Ectodermal cell (in vitro differentiated cells): ENCODE results near the gene GDPD3.

Experiments
- H3K27ac ChIP-seq: 2 replicates; pipeline ENCODE4 v1.7.0; 2013; ENCODE audit warnings: mild to moderate bottlenecking, low read depth, low read length; ENCODE audit not compliant: insufficient read depth, poor library complexity, severe bottlenecking
- H3K27me3 ChIP-seq: 2 replicates; pipeline ENCODE4 v1.7.0; 2013; ENCODE audit warnings: mild to moderate bottlenecking, low read length; ENCODE audit not compliant: insufficient read depth, control insufficient read depth, poor library complexity, severe bottlenecking
- H3K36me3 ChIP-seq: one replicate; pipeline ENCODE4 v1.7.0; 2013; ENCODE audit warnings: low read length; ENCODE audit not compliant: control insufficient read depth, insufficient read depth
- H3K4me1 ChIP-seq: one replicate; pipeline ENCODE4 v1.7.0; 2013; ENCODE audit warnings: low read length; ENCODE audit not compliant: control insufficient read depth, insufficient read depth
- H3K4me3 ChIP-seq: 2 replicates; pipeline ENCODE4 v1.7.0; 2013; ENCODE audit warnings: low read depth, low read length, control low read depth; ENCODE audit not compliant: insufficient read depth
- H3K9me3 ChIP-seq: 2 replicates; pipeline ENCODE4 v1.7.0; 2013; ENCODE audit warnings: mild to moderate bottlenecking, low read length, moderate library complexity; ENCODE audit not compliant: control insufficient read depth
- WGBS, 2 experiments: methylation state at CpG; one replicate each; pipeline ENCODE4 v1.1.7; 2013; ENCODE audit warnings: missing lambda C conversion rate in 2 of 2; 5-methylcytosine and 5-hydroxymethylcytosine counted together

Gene GDPD3

GRCh38 chr16:30095166-30096078 lies 17.9 kb downstream of the GDPD3 start:
- 50 to 51% methylated on average over 47 of the region's 47 CpGs for WGBS, 2 experiments
- H3K9me3 ChIP-seq: peaks cover 3% of the 10 kb centered on the region
- no peaks in the 10 kb centered on the region for H3K36me3 ChIP-seq
- H3K4me3 ChIP-seq: peak overlapping the region; percentile 31
- no peaks in the 10 kb centered on the region for H3K27me3 ChIP-seq
- no peak overlapping the region for H3K27ac ChIP-seq
- peaks cover 15% of the 10 kb centered on the region for H3K4me1 ChIP-seq

- H3K36me3 ChIP-seq: no peaks in the 10 kb centered on the region
- H3K27me3 ChIP-seq: no peaks in the 10 kb centered on the region
- H3K4me1 ChIP-seq: peaks cover 15% of the 10 kb centered on the region
- H3K9me3 ChIP-seq: peaks cover 3% of the 10 kb centered on the region
- WGBS, 2 experiments: 89 to 90% methylated on average over 11 of the region's 11 CpGs
- H3K4me3 ChIP-seq: no peak overlapping the region
- no peak overlapping the region for H3K27ac ChIP-seq
Measured at GRCh38 chr16:30094541-30095165, 18.7 kb downstream of the GDPD3 start.

- Histone ChIP-seq H3K4me1 (peaks cover 15% of the 10 kb centered on the region), H3K9me3 (no peaks in the 10 kb centered on the region), H3K27me3 (no peaks in the 10 kb centered on the region), H3K36me3 (no peaks in the 10 kb centered on the region), H3K4me3 (peak overlapping the region; percentile 43), H3K27ac (no peak overlapping the region)
- 8 to 9% methylated on average over 22 of the region's 22 CpGs for whole genome bisulfite sequencing, 2 experiments
Measured at GRCh38 chr16:30092373-30093010, 20.8 kb downstream of the GDPD3 start.

- peaks cover 15% of the 10 kb centered on the region for H3K4me1 ChIP-seq
- H3K27me3 ChIP-seq: no peaks in the 10 kb centered on the region
- 1 to 2% methylated on average over 76 of the region's 76 CpGs for WGBS, 2 experiments
- peak within 1 kb of the TSS; percentile 43 for H3K4me3 ChIP-seq
- H3K36me3 ChIP-seq: peaks cover 2% of the 10 kb centered on the region
- H3K9me3 ChIP-seq: no peaks in the 10 kb centered on the region
- H3K27ac ChIP-seq: no peak within 1 kb of the TSS
Measured at GRCh38 chr16:30091474-30092372, 21.6 kb downstream of the GDPD3 start, which contains the start of gene TBX6. Gene TBX6 (minus strand): TSS chr16:30091924. CDS start chr16:30091193, 731 bp downstream.

- Histone ChIP-seq H3K27ac (no peak overlapping the region), H3K27me3 (no peaks in the 10 kb centered on the region), H3K9me3 (no peaks in the 10 kb centered on the region), H3K4me1 (peaks cover 15% of the 10 kb centered on the region), H3K4me3 (peak overlapping the region; percentile 43), H3K36me3 (peaks cover 7% of the 10 kb centered on the region)
- WGBS, 2 experiments: 81 to 87% methylated on average over 26 of the region's 26 CpGs
Measured at GRCh38 chr16:30090610-30091331, 22.6 kb downstream of the GDPD3 start.

- no peaks in the 10 kb centered on the region for H3K9me3 ChIP-seq
- 89% methylated on average over 22 of the region's 22 CpGs for WGBS, 2 experiments
- H3K27ac ChIP-seq: no peak overlapping the region
- H3K36me3 ChIP-seq: peaks cover 17% of the 10 kb centered on the region
- no peak overlapping the region for H3K4me3 ChIP-seq
- no peaks in the 10 kb centered on the region for H3K4me1 ChIP-seq
- H3K27me3 ChIP-seq: no peaks in the 10 kb centered on the region
Measured at GRCh38 chr16:30088832-30089624, 24.3 kb downstream of the GDPD3 start.

GRCh38 chr16:30088237-30088831 lies 25.0 kb downstream of the GDPD3 start:
- Histone ChIP-seq H3K27me3 (no peaks in the 10 kb centered on the region), H3K4me3 (no peak overlapping the region), H3K36me3 (peaks cover 21% of the 10 kb centered on the region), H3K27ac (no peak overlapping the region), H3K9me3 (no peaks in the 10 kb centered on the region), H3K4me1 (no peaks in the 10 kb centered on the region)
- 88 to 92% methylated on average over 9 to 10 of the region's 10 CpGs for WGBS, 2 experiments

- no peak overlapping the region for H3K27ac ChIP-seq
- H3K36me3 ChIP-seq: peaks cover 27% of the 10 kb centered on the region
- no peaks in the 10 kb centered on the region for H3K4me1 ChIP-seq
- H3K4me3 ChIP-seq: no peak overlapping the region
- H3K27me3 ChIP-seq: no peaks in the 10 kb centered on the region
- 90 to 91% methylated on average over 11 of the region's 11 CpGs for WGBS, 2 experiments
- H3K9me3 ChIP-seq: no peaks in the 10 kb centered on the region
Measured at GRCh38 chr16:30087181-30087898, 26.0 kb downstream of the GDPD3 start.
